Keratinocyte (primary cell): Measurements from ENCODE around the gene TFAP2D. TPM values are rescaled to one million over a fixed set of nuclear protein-coding genes. Genes with fewer than 3 reads are reported as not detected.

ENCODE experiments used
- DNase-seq: peaks from one replicate; pipeline ENCODE4 v3.0.0-alpha.2; 2011; ENCODE audit warnings: low read depth, missing footprints, low spot score
- FAIRE-seq: peaks from 2 replicates; lab custom pipeline; 2011; peaks lifted over from hg19 to GRCh38; lab: Jason Lieb, UNC
- H2AFZ ChIP-seq: 2 replicates; pipeline ENCODE4 v1.6.0; 2012; ENCODE audit warnings: low read length, control low read depth, inconsistent platforms; ENCODE audit not compliant: control insufficient read depth
- H3K27ac ChIP-seq: 2 replicates; pipeline ENCODE4 v1.5.1; 2011; ENCODE audit warnings: low read length; ENCODE audit not compliant: control insufficient read depth, insufficient read depth
- H3K27me3 ChIP-seq: 3 replicates; pipeline ENCODE4 v1.6.0; 2011; ENCODE audit warnings: low read length; ENCODE audit not compliant: control insufficient read depth, insufficient read depth; ENCODE audit errors: extremely low read depth
- H3K36me3 ChIP-seq, 2 experiments: 2 replicates in 1 of 2; 3 replicates in 1 of 2; pipeline ENCODE4 v1.5.1; 2011; ENCODE audit warnings: low read length in 2 of 2, mild to moderate bottlenecking in 1 of 2; ENCODE audit not compliant: control insufficient read depth in 2 of 2, insufficient read depth in 2 of 2; ENCODE audit errors: extremely low read depth in 1 of 2
- H3K4me1 ChIP-seq: 3 replicates; pipeline ENCODE4 v1.5.1; 2011; ENCODE audit warnings: low read length; ENCODE audit not compliant: control insufficient read depth, insufficient read depth; ENCODE audit errors: extremely low read depth
- H3K4me2 ChIP-seq: 3 replicates; pipeline ENCODE4 v1.6.0; 2011; ENCODE audit warnings: low read depth, low read length; ENCODE audit not compliant: control insufficient read depth, insufficient read depth; ENCODE audit errors: extremely low read depth
- H3K4me3 ChIP-seq, 3 experiments: fragments of 200-600 bp in 1 of 3; sonication (generic) in 1 of 3; 2 replicates in 2 of 3; 3 replicates in 1 of 3; pipeline ENCODE4 v1.5.1; 2011 to 2016; ENCODE audit warnings: low read length in 3 of 3, mild to moderate bottlenecking in 3 of 3, control low read depth in 2 of 3, inconsistent platforms in 1 of 3, low read depth in 1 of 3, mixed read lengths in 1 of 3, mixed run types in 1 of 3, moderate library complexity in 1 of 3; ENCODE audit not compliant: control insufficient read depth in 2 of 3, insufficient read depth in 2 of 3; ENCODE audit errors: extremely low read depth in 1 of 3
- H3K79me2 ChIP-seq: 2 replicates; pipeline ENCODE4 v1.6.0; 2012; ENCODE audit warnings: low read length; ENCODE audit not compliant: control insufficient read depth, insufficient read depth
- H3K9ac ChIP-seq: 3 replicates; pipeline ENCODE4 v1.6.0; 2011; ENCODE audit warnings: low read length; ENCODE audit not compliant: control insufficient read depth, insufficient read depth; ENCODE audit errors: extremely low read depth
- H3K9me1 ChIP-seq: 3 replicates; pipeline ENCODE4 v1.6.0; 2011; ENCODE audit warnings: low read length; ENCODE audit not compliant: control insufficient read depth, insufficient read depth; ENCODE audit errors: extremely low read depth
- H3K9me3 ChIP-seq: 2 replicates; pipeline ENCODE4 v1.5.1; 2012; ENCODE audit warnings: low read depth, low read length; ENCODE audit not compliant: control insufficient read depth
- H4K20me1 ChIP-seq: 3 replicates; pipeline ENCODE4 v1.6.0; 2011; ENCODE audit warnings: low read length; ENCODE audit not compliant: control insufficient read depth, insufficient read depth; ENCODE audit errors: extremely low read depth
- EZH2 ChIP-seq: IDR thresholded peaks from one replicate; pipeline ENCODE4 v1.6.1; 2012; ENCODE audit warnings: inconsistent platforms, mild to moderate bottlenecking, low read length, moderate library complexity
- dilution Hi-C: fragments of 300-500 bp; cut with MboI; formaldehyde crosslinking; loops from one replicate; pipeline ENCODE4 v1.7.0; 2020; ENCODE audit warnings: low sequenced_read_pairs; ENCODE audit not compliant: extremely low pct_ligation_motif_present
- polyA plus RNA-seq, 5 experiments: library from polyadenylated mRNA; depleted of rRNA in 3 of 5; stranded (reverse) in 3 of 5; stranded (forward) in 1 of 5; unstranded in 1 of 5; fragments of >200 nt; gene quantifications; 1 replicate in 1 of 5; 2 replicates in 3 of 5; 3 replicates in 1 of 5; pipeline versions ENCODE4 v1.2.1 to v1.2.3, GENCODE V29; 2011 to 2012; ENCODE audit warnings: missing spikeins in 2 of 5, low read depth in 1 of 5, low replicate concordance in 1 of 5
- TF ChIP-seq, protein P1 (sequence below), 3 experiments: IDR thresholded peaks in 1 of 3; conservative IDR thresholded peaks in 1 of 3; optimal IDR thresholded peaks in 1 of 3; 2 replicates in 2 of 3; 3 replicates in 1 of 3; pipeline versions ENCODE3 to v1.5.1; 2011; ENCODE audit warnings: low read length in 3 of 3, mild to moderate bottlenecking in 3 of 3, moderate library complexity in 2 of 3, control low read depth in 1 of 3, inconsistent platforms in 1 of 3; ENCODE audit not compliant: insufficient read depth in 2 of 3; ENCODE audit errors: extremely low read depth in 1 of 3

Gene TFAP2D
- polyA plus RNA-seq, 1 donor (not counting 4 experiments of a cell fraction or from before 2014, with no cell fraction given): not detected

DNA sequence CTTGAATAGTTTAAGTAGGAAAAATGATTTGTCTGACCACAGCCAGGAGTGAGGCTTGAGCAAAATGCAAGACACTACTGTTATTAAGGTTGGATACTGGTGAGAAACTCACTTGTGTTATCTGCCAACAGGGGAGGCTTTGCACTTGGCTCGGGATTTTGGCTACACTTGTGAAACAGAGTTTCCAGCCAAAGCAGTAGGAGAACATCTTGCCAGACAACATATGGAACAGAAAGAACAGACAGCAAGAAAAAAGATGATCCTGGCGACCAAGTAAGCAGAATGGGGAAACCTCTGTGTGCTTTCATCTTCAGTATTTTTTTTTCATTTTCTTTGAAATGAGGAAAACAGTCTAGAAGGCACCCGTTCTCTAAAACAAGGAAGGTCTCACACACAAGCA lies 31.6 kb downstream of the TFAP2D start:
- H3K9me1 ChIP-seq: no peaks in the 10 kb centered on the region
- no peak overlapping the region for H3K27ac ChIP-seq
- no peak overlapping the region for H2AFZ ChIP-seq
- no peak for TF ChIP-seq EZH2
- TF ChIP-seq, protein P1, sequence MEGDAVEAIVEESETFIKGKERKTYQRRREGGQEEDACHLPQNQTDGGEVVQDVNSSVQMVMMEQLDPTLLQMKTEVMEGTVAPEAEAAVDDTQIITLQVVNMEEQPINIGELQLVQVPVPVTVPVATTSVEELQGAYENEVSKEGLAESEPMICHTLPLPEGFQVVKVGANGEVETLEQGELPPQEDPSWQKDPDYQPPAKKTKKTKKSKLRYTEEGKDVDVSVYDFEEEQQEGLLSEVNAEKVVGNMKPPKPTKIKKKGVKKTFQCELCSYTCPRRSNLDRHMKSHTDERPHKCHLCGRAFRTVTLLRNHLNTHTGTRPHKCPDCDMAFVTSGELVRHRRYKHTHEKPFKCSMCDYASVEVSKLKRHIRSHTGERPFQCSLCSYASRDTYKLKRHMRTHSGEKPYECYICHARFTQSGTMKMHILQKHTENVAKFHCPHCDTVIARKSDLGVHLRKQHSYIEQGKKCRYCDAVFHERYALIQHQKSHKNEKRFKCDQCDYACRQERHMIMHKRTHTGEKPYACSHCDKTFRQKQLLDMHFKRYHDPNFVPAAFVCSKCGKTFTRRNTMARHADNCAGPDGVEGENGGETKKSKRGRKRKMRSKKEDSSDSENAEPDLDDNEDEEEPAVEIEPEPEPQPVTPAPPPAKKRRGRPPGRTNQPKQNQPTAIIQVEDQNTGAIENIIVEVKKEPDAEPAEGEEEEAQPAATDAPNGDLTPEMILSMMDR (optimal IDR thresholded peaks at IDR 0.05 in 1 of 3, IDR thresholded peaks at IDR 0.05 in 1 of 3, conservative IDR thresholded peaks at IDR 0.05 in 1 of 3; ENCODE audit: extremely low read depth in 1 of 3, insufficient read depth in 2 of 3, low read length in 3 of 3): no peak
- FAIRE-seq: no peak
- H3K4me2 ChIP-seq: no peak overlapping the region
- H3K36me3 ChIP-seq: no peaks in the 10 kb centered on the region
- no peaks in the 10 kb centered on the region for H3K4me1 ChIP-seq
- H4K20me1 ChIP-seq: no peaks in the 10 kb centered on the region
- no peaks in the 10 kb centered on the region for H3K9me3 ChIP-seq
- DNase-seq: no peak
- no peak overlapping the region for H3K4me3 ChIP-seq
- no peak overlapping the region for H3K9ac ChIP-seq
- H3K27me3 ChIP-seq: peaks cover 3% of the 10 kb centered on the region
- dilution Hi-C loops: no loop called here
- no peaks in the 10 kb centered on the region for H3K79me2 ChIP-seq

DNA sequence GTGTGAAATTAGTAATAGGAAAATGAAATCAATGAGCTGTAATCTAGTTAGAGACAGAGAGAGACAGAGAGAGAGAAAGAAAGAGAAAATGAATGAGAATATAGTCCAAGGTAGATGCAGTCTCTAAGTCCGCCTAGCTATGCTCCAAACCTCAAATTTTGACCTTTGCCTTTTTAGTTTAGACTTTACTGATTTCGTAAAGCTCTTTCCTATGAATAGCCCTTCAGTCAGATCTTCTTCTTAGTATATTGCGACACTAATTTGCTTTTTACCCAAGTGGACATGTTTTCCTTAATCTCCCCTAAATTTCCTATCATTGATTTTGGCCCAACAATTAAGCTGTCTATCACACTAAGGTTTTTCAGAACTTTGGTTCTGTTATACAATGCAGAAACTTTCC lies 49.5 kb downstream of the TFAP2D start:
- Histone ChIP-seq H3K27ac (no peak overlapping the region), H3K4me3 (no peak overlapping the region), H2AFZ (no peak overlapping the region), H3K79me2 (no peaks in the 10 kb centered on the region), H3K9ac (no peak overlapping the region), H4K20me1 (no peaks in the 10 kb centered on the region), H3K9me1 (no peaks in the 10 kb centered on the region), H3K4me1 (no peaks in the 10 kb centered on the region), H3K9me3 (no peaks in the 10 kb centered on the region), H3K27me3 (no peaks in the 10 kb centered on the region), H3K4me2 (no peak overlapping the region), H3K36me3 (no peaks in the 10 kb centered on the region)
- no peak for TF ChIP-seq EZH2
- TF ChIP-seq, protein P1 (optimal IDR thresholded peaks at IDR 0.05 in 1 of 3, IDR thresholded peaks at IDR 0.05 in 1 of 3, conservative IDR thresholded peaks at IDR 0.05 in 1 of 3; ENCODE audit: extremely low read depth in 1 of 3, insufficient read depth in 2 of 3, low read length in 3 of 3): no peak
- no peak for DNase-seq
- dilution Hi-C loops: no loop called here
- no peak for FAIRE-seq
